Neural progenitor cell (in vitro differentiated cells): ENCODE data around the gene MTRFR. TPM values are rescaled to one million over a fixed set of nuclear protein-coding genes. Genes with fewer than 3 reads are reported as not detected.
"Not testable (repeated sequence)": the region's sequence is repeated elsewhere in the genome, so short reads cannot be mapped to it uniquely, and the experiment has no call there.

Experiments
- DNase-seq: peaks from one replicate; pipeline ENCODE4 v3.0.0-alpha.2; 2016; ENCODE audit warnings: low spot score
- H2AFZ ChIP-seq: fragments of 200-600 bp; sonication (generic); replicated peaks from 2 replicates; pipeline ENCODE4 v1.6.1; 2016; ENCODE audit warnings: antibody characterized with exemption
- H3F3A ChIP-seq: fragments of 200-600 bp; sonication (generic); 2 replicates; pipeline ENCODE4 v1.6.1; 2016; ENCODE audit warnings: antibody characterized with exemption, low read depth
- H3K27ac ChIP-seq: fragments of 200-600 bp; sonication (generic); 2 replicates; pipeline ENCODE4 v1.5.1; 2016; ENCODE audit warnings: mild to moderate bottlenecking
- H3K27me3 ChIP-seq: fragments of 200-600 bp; sonication (generic); 2 replicates; pipeline ENCODE4 v1.6.1; 2016; ENCODE audit warnings: mild to moderate bottlenecking, moderate library complexity
- H3K36me3 ChIP-seq: fragments of 200-600 bp; sonication (generic); 2 replicates; pipeline ENCODE4 v1.5.1; 2016
- H3K4me1 ChIP-seq: fragments of 200-600 bp; sonication (generic); 2 replicates; pipeline ENCODE4 v1.6.1; 2016; ENCODE audit warnings: mixed run types
- H3K4me2 ChIP-seq: fragments of 200-600 bp; sonication (generic); 2 replicates; pipeline ENCODE4 v1.6.1; 2016
- H3K4me3 ChIP-seq: fragments of 200-600 bp; sonication (generic); 2 replicates; pipeline ENCODE4 v1.5.1; 2016
- H3K79me2 ChIP-seq: fragments of 200-600 bp; sonication (generic); 2 replicates; pipeline ENCODE4 v1.6.1; 2016; ENCODE audit warnings: low read depth
- H3K9ac ChIP-seq: fragments of 200-600 bp; sonication (generic); 2 replicates; pipeline ENCODE4 v1.6.1; 2016
- H3K9me3 ChIP-seq: fragments of 200-600 bp; sonication (generic); 2 replicates; pipeline ENCODE4 v1.5.1; 2016; ENCODE audit warnings: low read depth
- H4K20me1 ChIP-seq: fragments of 200-600 bp; sonication (generic); 2 replicates; pipeline ENCODE4 v1.6.1; 2016; ENCODE audit warnings: low read depth
- H3K27ac Mint-ChIP-seq: 3 replicates; pipeline ENCODE4 v1.8.0; 2021; ENCODE audit warnings: mixed read lengths
- H3K27me3 Mint-ChIP-seq: 2 replicates; pipeline ENCODE4 v1.8.0; 2022; ENCODE audit warnings: low read depth, mild to moderate bottlenecking, inconsistent platforms, moderate library complexity, mixed read lengths; ENCODE audit not compliant: insufficient read depth
- H3K36me3 Mint-ChIP-seq: 3 replicates; pipeline ENCODE4 v1.8.0; 2021; ENCODE audit warnings: mixed read lengths
- H3K4me1 Mint-ChIP-seq: 3 replicates; pipeline ENCODE4 v1.8.0; 2021; ENCODE audit warnings: mixed read lengths
- H3K4me3 Mint-ChIP-seq: 3 replicates; pipeline ENCODE4 v1.8.0; 2021; ENCODE audit warnings: mild to moderate bottlenecking, moderate library complexity, mixed read lengths
- H3K9me3 Mint-ChIP-seq: 3 replicates; pipeline ENCODE4 v1.8.0; 2020; ENCODE audit warnings: mixed read lengths
- CTCF ChIP-seq: fragments of 200-600 bp; sonication (generic); IDR thresholded peaks from 2 replicates; pipeline ENCODE4 v1.5.1; 2017; ENCODE audit warnings: antibody characterized with exemption, mild to moderate bottlenecking
- EZH2 ChIP-seq: fragments of 200-600 bp; sonication (generic); IDR thresholded peaks from 2 replicates; pipeline ENCODE4 v1.6.1; 2017; ENCODE audit warnings: antibody characterized with exemption, mild to moderate bottlenecking, moderate library complexity
- EZH2phosphoT487 ChIP-seq: fragments of 200-600 bp; sonication (generic); IDR thresholded peaks from 2 replicates; pipeline ENCODE4 v1.6.1; 2017; ENCODE audit warnings: antibody characterized with exemption
- total RNA-seq: library from RNA; depleted of rRNA; stranded (reverse); fragments of >200 nt; gene quantifications from 2 replicates; pipeline ENCODE4 v1.2.3, GENCODE V29; 2015; ENCODE audit warnings: low replicate concordance

The MTRFR gene
- total RNA-seq, 1 donor from 2014 or later = 12.7 TPM

GRCh38 chr12:123242116-123242904, 9.1 kb downstream of the MTRFR start:
- Histone ChIP-seq H3K4me2 (peak overlapping the region; percentile 2), H3K9ac (peak overlapping the region; percentile 11), H2AFZ (no peak overlapping the region), H3K27me3 (no peaks in the 10 kb centered on the region), H3K79me2 (peaks cover 74% of the 10 kb centered on the region), H3K4me1 (peaks cover 6% of the 10 kb centered on the region), H4K20me1 (no peaks in the 10 kb centered on the region), H3K9me3 (no peaks in the 10 kb centered on the region), H3K4me3 (no peak overlapping the region), H3K27ac (peak overlapping the region; percentile 53), H3F3A (peaks cover 11% of the 10 kb centered on the region), H3K36me3 (no peaks in the 10 kb centered on the region)
- H3K4me3 Mint-ChIP-seq = no peak overlapping the region
- no peak overlapping the region for H3K27ac Mint-ChIP-seq
- TF ChIP-seq EZH2phosphoT487 (no peak), CTCF (no peak), EZH2 (no peak)
- H3K9me3 Mint-ChIP-seq = peaks cover 14% of the 10 kb centered on the region
- H3K27me3 Mint-ChIP-seq = peaks cover 2% of the 10 kb centered on the region
- peaks cover 30% of the 10 kb centered on the region for H3K36me3 Mint-ChIP-seq
- H3K4me1 Mint-ChIP-seq = peaks cover 2% of the 10 kb centered on the region
- DNase-seq = no peak

- no peaks in the 10 kb centered on the region for H3K27me3 ChIP-seq
- no peak overlapping the region for H3K4me3 ChIP-seq
- H3K9ac ChIP-seq = no peak overlapping the region
- H3K27me3 Mint-ChIP-seq = peaks cover 2% of the 10 kb centered on the region
- H3K36me3 Mint-ChIP-seq = peaks cover 43% of the 10 kb centered on the region
- H4K20me1 ChIP-seq = no peaks in the 10 kb centered on the region
- H3K9me3 Mint-ChIP-seq = peaks cover 25% of the 10 kb centered on the region
- no peak for DNase-seq
- H3K4me1 Mint-ChIP-seq = peaks cover 2% of the 10 kb centered on the region
- H3K27ac Mint-ChIP-seq = peak overlapping the region; percentile 82
- TF ChIP-seq EZH2phosphoT487 (no peak), EZH2 (no peak), CTCF (no peak)
- H3K4me3 Mint-ChIP-seq = no peak overlapping the region
- H3F3A ChIP-seq = no peaks in the 10 kb centered on the region
- peaks cover 6% of the 10 kb centered on the region for H3K4me1 ChIP-seq
- no peaks in the 10 kb centered on the region for H3K9me3 ChIP-seq
- no peaks in the 10 kb centered on the region for H3K36me3 ChIP-seq
- H3K4me2 ChIP-seq = no peak overlapping the region
- no peak overlapping the region for H3K27ac ChIP-seq
- H2AFZ ChIP-seq = no peak overlapping the region
- peaks cover 75% of the 10 kb centered on the region for H3K79me2 ChIP-seq
Observed at GRCh38 chr12:123243671-123244262, 10.5 kb downstream of the MTRFR start.

GRCh38 chr12:123245678-123246077, 12.4 kb downstream of the MTRFR start:
- peaks cover 2% of the 10 kb centered on the region for H3K4me1 Mint-ChIP-seq
- H3K27me3 Mint-ChIP-seq = peaks cover 2% of the 10 kb centered on the region
- Histone ChIP-seq H3K27me3 (no peaks in the 10 kb centered on the region), H3K4me2 (no peak overlapping the region), H3K9me3 (no peaks in the 10 kb centered on the region), H4K20me1 (no peaks in the 10 kb centered on the region), H3K4me3 (no peak overlapping the region), H3K4me1 (peaks cover 6% of the 10 kb centered on the region), H3K36me3 (peaks cover 7% of the 10 kb centered on the region), H3K9ac (no peak overlapping the region), H3K27ac (no peak overlapping the region), H2AFZ (no peak overlapping the region), H3F3A (no peaks in the 10 kb centered on the region), H3K79me2 (peaks cover 81% of the 10 kb centered on the region)
- DNase-seq = no peak
- no peak for TF ChIP-seq EZH2
- TF ChIP-seq EZH2phosphoT487 = no peak
- TF ChIP-seq CTCF = no peak
- H3K36me3 Mint-ChIP-seq = peaks cover 50% of the 10 kb centered on the region
- no peak overlapping the region for H3K4me3 Mint-ChIP-seq
- H3K9me3 Mint-ChIP-seq = peaks cover 32% of the 10 kb centered on the region
- H3K27ac Mint-ChIP-seq = no peak overlapping the region

- not testable (repeated sequence) for H3K9me3 ChIP-seq
Observed at GRCh38 chr12:123248129-123248528, 14.9 kb downstream of the MTRFR start.

GRCh38 chr12:123248996-123249741, 15.9 kb downstream of the MTRFR start:
- H3K27me3 Mint-ChIP-seq, H3K4me1 ChIP-seq, H3K27ac Mint-ChIP-seq, H3K4me2 ChIP-seq, H2AFZ ChIP-seq, H3K36me3 ChIP-seq, H3F3A ChIP-seq, H3K9me3 ChIP-seq, H3K4me3 Mint-ChIP-seq, H3K9ac ChIP-seq, H4K20me1 ChIP-seq, H3K27ac ChIP-seq, H3K4me1 Mint-ChIP-seq, H3K4me3 ChIP-seq, H3K27me3 ChIP-seq, DNase-seq: not testable (repeated sequence)
- Mint-ChIP-seq H3K9me3 (peaks cover 32% of the 10 kb centered on the region), H3K36me3 (peaks cover 47% of the 10 kb centered on the region)
- peaks cover 85% of the 10 kb centered on the region for H3K79me2 ChIP-seq

More at GRCh38 chr12:123248129-123248528, 14.9 kb downstream of the MTRFR start:
- H3K36me3 Mint-ChIP-seq = peaks cover 42% of the 10 kb centered on the region
- not testable (repeated sequence) for H3K4me1 Mint-ChIP-seq, H3K4me2 ChIP-seq, H2AFZ ChIP-seq, H3F3A ChIP-seq, H3K27me3 ChIP-seq, H4K20me1 ChIP-seq, H3K36me3 ChIP-seq, H3K27ac ChIP-seq, H3K4me3 ChIP-seq, DNase-seq, H3K4me3 Mint-ChIP-seq, H3K9ac ChIP-seq, H3K4me1 ChIP-seq, H3K27ac Mint-ChIP-seq, H3K27me3 Mint-ChIP-seq
- peaks cover 83% of the 10 kb centered on the region for H3K79me2 ChIP-seq
- peaks cover 32% of the 10 kb centered on the region for H3K9me3 Mint-ChIP-seq
